Large intestine (tissue), 3 donors: Measurements from ENCODE around the gene HPCAL1. TPM values are rescaled to one million over a fixed set of nuclear protein-coding genes. Genes with fewer than 3 reads are reported as not detected.

Experiments used
- DNase-seq, 2 donors: peaks; one replicate each; pipeline versions ENCODE4 v3.0.0 to v3.0.0-alpha.2; 2013
- H3K27ac ChIP-seq: one replicate; pipeline ENCODE4 v1.5.1; 2013; ENCODE audit warnings: low read length
- H3K27me3 ChIP-seq: 2 replicates; pipeline ENCODE4 v1.6.1; 2013; ENCODE audit warnings: low read length; ENCODE audit not compliant: control insufficient read depth, insufficient read depth
- H3K36me3 ChIP-seq: 2 replicates; pipeline ENCODE4 v1.6.1; 2013; ENCODE audit warnings: low read length; ENCODE audit not compliant: control insufficient read depth, insufficient read depth
- H3K4me1 ChIP-seq: one replicate; pipeline ENCODE4 v1.6.1; 2013; ENCODE audit warnings: low read length; ENCODE audit not compliant: control insufficient read depth, insufficient read depth
- H3K4me3 ChIP-seq: one replicate; pipeline ENCODE4 v1.5.1; 2013; ENCODE audit warnings: low read length
- H3K9me3 ChIP-seq: one replicate; pipeline ENCODE4 v1.6.1; 2013; ENCODE audit warnings: mild to moderate bottlenecking, low read depth, low read length, moderate library complexity; ENCODE audit not compliant: control insufficient read depth
- WGBS: methylation state at CpG from one replicate; pipeline ENCODE4 v1.1.5; 2013; ENCODE audit warnings: low lambda C conversion rate; ENCODE audit not compliant: insufficient coverage; 5-methylcytosine and 5-hydroxymethylcytosine counted together
- polyA plus RNA-seq: library from polyadenylated mRNA; unstranded; fragments of 120-200 nt; gene quantifications from one replicate; pipeline ENCODE4 v1.2.1, GENCODE V29; 2013

Gene HPCAL1
- polyA plus RNA-seq, 1 donor = 68.7 TPM

DNA sequence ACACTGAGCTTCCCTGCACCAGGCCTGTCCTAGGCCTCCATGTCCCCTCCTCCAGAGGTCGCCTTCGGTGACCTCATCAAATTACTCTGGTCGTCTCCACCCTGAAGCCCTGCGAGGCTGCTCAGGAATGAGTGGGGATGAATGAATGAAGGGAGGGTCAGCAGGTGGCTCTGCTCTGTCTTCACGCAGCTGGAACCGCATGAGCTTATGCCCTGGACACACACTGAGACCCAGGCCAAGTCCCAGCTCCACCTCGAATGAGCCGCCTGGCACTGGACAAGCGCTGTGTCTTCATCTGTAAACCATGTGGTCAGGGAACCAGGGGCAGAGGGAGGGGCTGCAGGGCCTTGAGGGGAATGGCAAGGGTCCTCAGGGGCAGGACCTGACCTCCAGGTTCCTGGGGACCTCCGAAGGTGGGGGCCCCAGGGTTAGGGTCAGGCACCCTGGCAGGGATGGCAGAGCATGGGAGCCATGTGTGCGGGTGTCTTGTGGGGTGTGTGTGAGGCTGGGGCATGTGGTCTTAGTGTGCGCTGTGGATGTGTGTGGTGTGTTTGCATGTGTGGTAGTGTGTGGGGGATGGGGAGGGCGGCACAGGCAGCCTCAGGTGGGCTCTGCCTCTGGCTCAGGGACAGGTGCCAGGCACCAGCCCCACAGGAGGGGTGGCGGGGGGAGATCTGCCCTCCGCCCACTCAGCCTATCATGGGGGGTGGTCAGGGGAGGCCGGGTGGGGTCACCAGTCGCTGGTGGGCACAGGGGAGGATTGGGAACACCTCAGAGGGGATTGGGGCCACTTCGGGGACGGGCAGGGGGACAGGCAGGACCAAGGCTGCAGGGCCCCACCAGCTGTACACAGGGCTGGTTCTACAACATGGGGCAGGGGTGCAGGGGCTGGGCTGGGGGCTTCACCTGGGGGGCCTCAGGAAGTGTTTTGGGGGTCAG, 131.5 kb downstream of the HPCAL1 start:
- peaks cover 12% of the 10 kb centered on the region for H3K36me3 ChIP-seq
- peak overlapping the region; percentile 99 for H3K27ac ChIP-seq
- peaks cover 4% of the 10 kb centered on the region for H3K9me3 ChIP-seq
- H3K4me3 ChIP-seq = peak overlapping the region; percentile 64
- no CpG with 5 or more reads among the region's 19 CpGs for WGBS
- H3K4me1 ChIP-seq = peaks cover 53% of the 10 kb centered on the region
- H3K27me3 ChIP-seq = peaks cover 4% of the 10 kb centered on the region
- DNase-seq = no peak

GRCh38 chr2:10434886-10435819, 132.4 kb downstream of the HPCAL1 start:
- peaks cover 18% of the 10 kb centered on the region for H3K36me3 ChIP-seq
- H3K9me3 ChIP-seq = peaks cover 4% of the 10 kb centered on the region
- WGBS = no CpG with 5 or more reads among the region's 28 CpGs
- peak overlapping the region; percentile 19 for H3K4me3 ChIP-seq
- peaks cover 4% of the 10 kb centered on the region for H3K27me3 ChIP-seq
- peak overlapping the region; percentile 99 for H3K27ac ChIP-seq
- H3K4me1 ChIP-seq = peaks cover 49% of the 10 kb centered on the region
- DNase-seq = peak; percentile 76 to 79

DNA sequence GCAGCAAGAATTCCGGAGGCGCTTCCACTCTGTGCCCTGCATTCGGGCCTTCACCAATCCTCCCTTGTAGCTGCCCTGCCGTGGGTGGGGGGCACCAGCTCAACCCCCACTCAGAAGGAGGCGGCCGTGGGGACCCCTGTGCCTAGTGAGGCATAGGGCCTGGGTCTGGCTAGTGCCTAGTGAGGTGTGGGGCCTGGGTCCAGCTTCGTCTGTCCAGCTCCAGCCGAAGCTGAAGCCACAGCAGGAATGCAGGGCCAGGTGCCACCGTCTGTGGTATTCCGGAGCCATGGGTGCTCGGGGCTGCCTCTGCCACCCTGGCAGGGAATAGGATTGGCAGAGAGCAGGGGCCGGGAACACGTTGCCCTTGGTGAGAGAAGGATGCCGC, 133.1 kb downstream of the HPCAL1 start:
- Histone ChIP-seq H3K4me1 (peaks cover 46% of the 10 kb centered on the region), H3K27ac (peak overlapping the region; percentile 10), H3K9me3 (peaks cover 4% of the 10 kb centered on the region), H3K36me3 (peaks cover 25% of the 10 kb centered on the region), H3K27me3 (peaks cover 4% of the 10 kb centered on the region), H3K4me3 (no peak overlapping the region)
- no CpG with 5 or more reads among the region's 14 CpGs for WGBS
- no peak for DNase-seq

DNA sequence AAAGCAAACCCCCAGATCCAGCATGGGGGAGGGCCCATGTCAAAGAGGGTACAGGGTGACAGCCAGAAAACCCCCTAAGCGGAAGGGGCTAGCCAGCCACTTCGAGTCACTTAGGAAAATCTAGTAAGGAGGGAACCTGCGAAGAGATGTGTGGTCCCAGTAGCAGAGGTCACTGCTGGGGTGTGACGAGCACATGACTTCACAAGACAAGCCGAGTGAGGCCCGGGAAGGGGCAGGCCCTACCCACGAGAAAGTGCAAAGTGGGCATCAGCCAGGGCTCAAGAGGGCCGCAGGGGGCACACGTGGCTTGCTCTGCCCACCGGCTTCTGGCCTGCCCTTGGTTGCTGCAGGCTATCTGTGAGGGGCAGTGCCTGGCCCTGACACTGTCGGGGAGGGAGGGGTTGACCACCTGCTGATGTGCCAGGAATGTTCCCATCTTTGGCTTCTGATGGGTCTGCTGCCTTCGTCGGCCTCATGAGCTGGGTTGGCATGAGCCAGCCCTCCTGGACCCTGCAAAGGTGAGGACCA, 133.9 kb downstream of the HPCAL1 start:
- no CpG with 5 or more reads among the region's 13 CpGs for WGBS
- Histone ChIP-seq H3K36me3 (peaks cover 32% of the 10 kb centered on the region), H3K27me3 (peaks cover 4% of the 10 kb centered on the region), H3K4me3 (no peak overlapping the region), H3K4me1 (peaks cover 46% of the 10 kb centered on the region), H3K9me3 (peaks cover 4% of the 10 kb centered on the region), H3K27ac (no peak overlapping the region)
- peak in 1 of 2 donors; percentile 72 for DNase-seq

DNA sequence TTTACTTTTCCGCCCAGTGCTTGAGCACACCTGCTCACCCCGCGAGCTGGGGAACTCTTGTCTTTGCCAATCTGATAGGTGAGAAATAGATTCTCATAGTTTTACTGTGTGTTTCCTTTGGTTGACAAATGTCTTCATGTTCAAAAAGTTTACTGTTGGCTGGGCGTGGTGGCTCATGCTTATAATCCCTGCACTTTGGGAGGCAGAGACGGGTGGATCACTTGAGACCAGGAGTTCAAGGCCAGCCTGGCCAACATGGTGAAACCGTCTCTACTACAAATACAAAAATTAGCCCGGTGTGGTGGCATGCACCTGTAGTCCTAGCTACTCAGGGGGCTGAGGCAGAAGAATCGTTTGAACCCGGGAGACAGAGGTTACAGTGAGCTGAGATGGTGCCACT, 135.1 kb downstream of the HPCAL1 start:
- Histone ChIP-seq H3K4me3 (no peak overlapping the region), H3K36me3 (peaks cover 44% of the 10 kb centered on the region), H3K27me3 (no peaks in the 10 kb centered on the region), H3K4me1 (peaks cover 46% of the 10 kb centered on the region), H3K27ac (no peak overlapping the region), H3K9me3 (peaks cover 4% of the 10 kb centered on the region)
- WGBS = 87% methylated on average over 3 of the region's 9 CpGs
- no peak for DNase-seq

GRCh38 chr2:10438688-10439087, 136.0 kb downstream of the HPCAL1 start:
- peaks cover 43% of the 10 kb centered on the region for H3K4me1 ChIP-seq
- H3K4me3 ChIP-seq = no peak overlapping the region
- H3K36me3 ChIP-seq = peaks cover 53% of the 10 kb centered on the region
- H3K27ac ChIP-seq = no peak overlapping the region
- WGBS = no CpG with 5 or more reads among the region's 14 CpGs
- no peak for DNase-seq
- H3K9me3 ChIP-seq = peaks cover under 1% of the 10 kb centered on the region
- no peaks in the 10 kb centered on the region for H3K27me3 ChIP-seq

DNA sequence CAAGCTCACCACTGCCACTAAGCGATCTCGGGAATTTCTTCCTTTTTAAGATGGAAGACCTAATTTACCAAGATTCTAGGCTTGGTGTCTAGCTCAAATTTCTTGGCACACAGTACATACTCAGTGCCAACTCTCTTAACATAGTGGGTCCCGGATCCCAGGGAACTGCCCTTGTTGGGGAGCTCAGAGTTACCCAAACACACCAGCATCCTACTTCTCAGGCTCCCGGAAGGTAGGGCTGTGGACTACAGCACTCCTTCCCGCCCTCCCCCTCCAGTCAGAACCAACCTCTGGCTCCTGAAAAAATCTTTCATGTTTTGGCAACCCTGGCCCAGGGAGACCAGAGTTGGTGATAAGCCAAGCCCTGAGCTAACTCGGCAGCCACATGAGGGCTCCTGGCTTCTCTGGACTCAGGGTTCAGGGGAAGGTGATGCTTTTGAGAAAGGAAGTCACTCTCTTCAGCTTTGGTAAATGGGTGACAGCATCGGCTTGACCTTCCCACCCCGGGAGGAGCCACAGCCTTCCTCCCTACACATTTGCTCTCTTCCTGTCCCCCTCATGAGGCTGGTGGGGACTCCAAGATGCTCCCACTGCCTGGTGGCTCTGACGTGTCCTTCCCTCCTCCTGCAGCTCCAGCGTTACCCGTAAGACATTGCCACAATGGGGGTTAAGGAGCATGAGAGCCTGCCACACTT, 136.6 kb downstream of the HPCAL1 start:
- H3K36me3 ChIP-seq = peaks cover 59% of the 10 kb centered on the region
- WGBS = no CpG with 5 or more reads among the region's 11 CpGs

GRCh38 chr2:10439971-10440370, 137.3 kb downstream of the HPCAL1 start:
- DNase-seq = no peak
- Histone ChIP-seq H3K9me3 (no peaks in the 10 kb centered on the region), H3K36me3 (peaks cover 65% of the 10 kb centered on the region), H3K27ac (no peak overlapping the region), H3K4me3 (no peak overlapping the region), H3K4me1 (peaks cover 31% of the 10 kb centered on the region), H3K27me3 (no peaks in the 10 kb centered on the region)
- WGBS = no CpG with 5 or more reads among the region's 8 CpGs

More for the DNA sequence above, 136.6 kb downstream of the HPCAL1 start:
- Histone ChIP-seq H3K4me3 (no peak overlapping the region), H3K27ac (no peak overlapping the region), H3K9me3 (no peaks in the 10 kb centered on the region), H3K4me1 (peaks cover 36% of the 10 kb centered on the region), H3K27me3 (no peaks in the 10 kb centered on the region)
- no peak for DNase-seq

DNA sequence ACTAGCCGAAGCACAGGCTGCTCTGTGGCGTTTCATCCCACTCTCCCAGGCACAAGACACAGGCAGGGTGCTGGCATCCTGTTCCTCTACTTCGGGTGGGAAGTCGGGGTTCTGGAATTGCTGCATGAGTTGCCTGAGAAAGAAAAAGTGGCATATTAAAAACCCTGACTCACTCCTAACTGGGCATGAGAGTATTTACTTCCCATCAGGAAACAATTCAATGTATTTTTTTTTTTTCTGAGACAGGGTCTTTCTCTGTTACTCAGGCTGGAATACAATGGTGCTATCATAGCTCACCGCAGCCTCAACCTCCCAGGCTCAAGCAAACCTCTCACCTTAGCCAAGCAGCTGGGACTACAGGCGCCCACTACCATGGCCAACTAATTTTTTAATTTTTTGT, 138.0 kb downstream of the HPCAL1 start:
- no peaks in the 10 kb centered on the region for H3K9me3 ChIP-seq
- no peak for DNase-seq
- peaks cover 65% of the 10 kb centered on the region for H3K36me3 ChIP-seq
- H3K27ac ChIP-seq = no peak overlapping the region
- H3K4me3 ChIP-seq = no peak overlapping the region
- no CpG with 5 or more reads among the region's 6 CpGs for WGBS
- peaks cover 24% of the 10 kb centered on the region for H3K4me1 ChIP-seq
- no peaks in the 10 kb centered on the region for H3K27me3 ChIP-seq
